H9 (cell line): ENCODE results near the gene ST6GALNAC3. TPM values are rescaled to one million over a fixed set of nuclear protein-coding genes. Genes with fewer than 3 reads are reported as not detected.
A peak's percentile ranks its signal among the peaks of the same experiment; 100 is the strongest.

ENCODE experiments used
- DNase-seq: peaks from one replicate; pipeline ENCODE4 v3.0.0-alpha.2; 2017
- H2AFZ ChIP-seq: one replicate; pipeline ENCODE4 v1.6.1; 2013; ENCODE audit warnings: mild to moderate bottlenecking, low read length, control low read depth, moderate library complexity
- H2AK5ac ChIP-seq: 2 replicates; pipeline ENCODE4 v1.6.1; 2013; ENCODE audit warnings: low read length, control low read depth, mixed read lengths; ENCODE audit not compliant: insufficient read length
- H2BK120ac ChIP-seq: one replicate; pipeline ENCODE4 v1.6.1; 2013; ENCODE audit warnings: low read depth, mild to moderate bottlenecking, low read length, control low read depth, inconsistent platforms; ENCODE audit not compliant: poor library complexity, severe bottlenecking
- H2BK12ac ChIP-seq: 2 replicates; pipeline ENCODE4 v1.6.1; 2013; ENCODE audit warnings: low read length, control low read depth, mixed read lengths, low read depth; ENCODE audit not compliant: insufficient read length
- H2BK15ac ChIP-seq: 2 replicates; pipeline ENCODE4 v1.6.1; 2013; ENCODE audit warnings: low read depth, low read length, control low read depth
- H2BK20ac ChIP-seq: one replicate; pipeline ENCODE4 v1.6.1; 2013; ENCODE audit warnings: low read depth, mild to moderate bottlenecking, low read length, control low read depth, inconsistent platforms; ENCODE audit not compliant: poor library complexity, severe bottlenecking
- H2BK5ac ChIP-seq: 2 replicates; pipeline ENCODE4 v1.6.1; 2013; ENCODE audit warnings: low read length, control low read depth, mixed read lengths; ENCODE audit not compliant: insufficient read length
- H3K14ac ChIP-seq: 2 replicates; pipeline ENCODE4 v1.6.1; 2013; ENCODE audit warnings: low read length, control low read depth; ENCODE audit not compliant: insufficient read depth
- H3K18ac ChIP-seq: 2 replicates; pipeline ENCODE4 v1.6.1; 2013; ENCODE audit warnings: low read depth, mild to moderate bottlenecking, mixed read lengths, low read length, control low read depth; ENCODE audit not compliant: insufficient read length
- H3K23ac ChIP-seq: 2 replicates; pipeline ENCODE4 v1.6.1; 2013; ENCODE audit warnings: low read length, control low read depth, mixed read lengths, low read depth; ENCODE audit not compliant: insufficient read length
- H3K23me2 ChIP-seq: 2 replicates; pipeline ENCODE4 v1.6.1; 2013; ENCODE audit warnings: low read depth, mild to moderate bottlenecking, mixed read lengths, low read length, control low read depth; ENCODE audit not compliant: insufficient read length, poor library complexity, severe bottlenecking
- H3K27ac ChIP-seq: 2 replicates; pipeline ENCODE4 v1.5.1; 2013; ENCODE audit warnings: low read length, control low read depth, mixed read lengths, low read depth; ENCODE audit not compliant: insufficient read length
- H3K27me3 ChIP-seq: 2 replicates; pipeline ENCODE4 v1.6.1; 2013; ENCODE audit warnings: low read length, control low read depth, inconsistent platforms; ENCODE audit not compliant: insufficient read depth
- H3K4ac ChIP-seq: 2 replicates; pipeline ENCODE4 v1.6.1; 2013; ENCODE audit warnings: low read depth, mild to moderate bottlenecking, control low read depth, inconsistent platforms, low read length, moderate library complexity
- H3K4me1 ChIP-seq: 2 replicates; pipeline ENCODE4 v1.6.1; 2013; ENCODE audit warnings: low read length, control low read depth, inconsistent platforms; ENCODE audit not compliant: insufficient read depth
- H3K4me2 ChIP-seq: 2 replicates; pipeline ENCODE4 v1.6.1; 2013; ENCODE audit warnings: low read length, control low read depth, mixed read lengths; ENCODE audit not compliant: insufficient read length, insufficient read depth
- H3K56ac ChIP-seq: 2 replicates; pipeline ENCODE4 v1.6.1; 2013; ENCODE audit warnings: low read depth, mild to moderate bottlenecking, mixed read lengths, low read length, control low read depth; ENCODE audit not compliant: insufficient read length
- H3K79me1 ChIP-seq: 2 replicates; pipeline ENCODE4 v1.6.1; 2013; ENCODE audit warnings: low read depth, mild to moderate bottlenecking, moderate library complexity, low read length, control low read depth, inconsistent platforms; ENCODE audit not compliant: insufficient read depth, poor library complexity, severe bottlenecking
- H3K79me2 ChIP-seq: 2 replicates; pipeline ENCODE4 v1.6.1; 2013; ENCODE audit warnings: low read length, control low read depth, inconsistent platforms; ENCODE audit not compliant: insufficient read depth
- H3K9ac ChIP-seq: 2 replicates; pipeline ENCODE4 v1.6.1; 2013; ENCODE audit warnings: low read length, control low read depth, mixed read lengths; ENCODE audit not compliant: insufficient read length; ENCODE audit errors: extremely low read depth
- H3K9me3 ChIP-seq: one replicate; pipeline ENCODE4 v1.6.1; 2013; ENCODE audit warnings: low read depth, low read length, inconsistent platforms; ENCODE audit not compliant: control insufficient read depth
- H3T11ph ChIP-seq: one replicate; pipeline ENCODE4 v1.6.1; 2013; ENCODE audit warnings: mild to moderate bottlenecking, low read length, control low read depth, inconsistent platforms
- H4K20me1 ChIP-seq: one replicate; pipeline ENCODE4 v1.6.1; 2013; ENCODE audit not compliant: control insufficient read depth, insufficient read length, insufficient read depth
- H4K5ac ChIP-seq: 2 replicates; pipeline ENCODE4 v1.6.1; 2013; ENCODE audit warnings: low read depth, mild to moderate bottlenecking, mixed read lengths, low read length, control low read depth; ENCODE audit not compliant: insufficient read length
- H4K8ac ChIP-seq: replicated peaks from 2 replicates; pipeline ENCODE4 v1.6.1; 2013; ENCODE audit warnings: low read length, control low read depth, mixed read lengths, low read depth; ENCODE audit not compliant: insufficient read length
- H4K91ac ChIP-seq: 2 replicates; pipeline ENCODE4 v1.6.1; 2013; ENCODE audit warnings: low read depth, mild to moderate bottlenecking, moderate library complexity, mixed read lengths, low read length, control low read depth; ENCODE audit not compliant: insufficient read length
- H3K27ac Mint-ChIP-seq, 3 experiments: 2 replicates in 2 of 3; 3 replicates in 1 of 3; pipeline ENCODE4 v1.8.0; 2020 to 2021; ENCODE audit warnings: mixed read lengths in 3 of 3, mild to moderate bottlenecking in 1 of 3, moderate library complexity in 1 of 3
- H3K27me3 Mint-ChIP-seq: 2 replicates; pipeline ENCODE4 v1.8.0; 2021; ENCODE audit warnings: low read depth, mild to moderate bottlenecking, moderate library complexity, mixed read lengths
- H3K36me3 Mint-ChIP-seq, 3 experiments: 2 replicates in 2 of 3; 3 replicates in 1 of 3; pipeline ENCODE4 v1.8.0; 2020 to 2021; ENCODE audit warnings: low read depth in 3 of 3, mixed read lengths in 3 of 3; ENCODE audit not compliant: insufficient read depth in 1 of 3
- H3K4me1 Mint-ChIP-seq, 2 experiments: 2 replicates each; pipeline ENCODE4 v1.8.0; 2020; ENCODE audit warnings: mixed read lengths in 2 of 2
- H3K4me3 Mint-ChIP-seq, 2 experiments: 2 replicates in 1 of 2; 3 replicates in 1 of 2; pipeline ENCODE4 v1.8.0; 2020 to 2021; ENCODE audit warnings: mild to moderate bottlenecking in 2 of 2, mixed read lengths in 2 of 2, moderate library complexity in 1 of 2
- H3K9me3 Mint-ChIP-seq, 2 experiments: 2 replicates in 1 of 2; 3 replicates in 1 of 2; pipeline ENCODE4 v1.8.0; 2020; ENCODE audit warnings: mild to moderate bottlenecking in 2 of 2, mixed read lengths in 2 of 2, moderate library complexity in 1 of 2
- CTCF ChIP-seq: fragments of 200-600 bp; sonication (generic); conservative IDR thresholded peaks from 3 replicates; pipeline ENCODE4 v1.8.0; 2021; ENCODE audit warnings: antibody characterized with exemption, mild to moderate bottlenecking
- WGBS: extraction: QIAGEN DNeasy Blood & Tissue Kit; methylation state at CpG from one replicate; pipeline ENCODE4 v1.1.7; 2013; ENCODE audit warnings: missing lambda C conversion rate, low lambda C conversion rate, mixed read lengths; ENCODE audit not compliant: insufficient read length; ENCODE audit errors: extremely low coverage; 5-methylcytosine and 5-hydroxymethylcytosine counted together
- total RNA-seq: library from RNA; stranded (reverse); gene quantifications from 2 replicates; pipeline ENCODE4 v1.2.1, GENCODE V29; 2021

ST6GALNAC3 gene
- total RNA-seq, 1 experiment from 2014 or later = 11.2 TPM

GRCh38 chr1:76303340-76303717 is 228.8 kb downstream of the ST6GALNAC3 start:
- no peaks in the 10 kb centered on the region for H4K20me1 ChIP-seq
- no peaks in the 10 kb centered on the region for H3K9me3 ChIP-seq
- DNase-seq = no peak
- H2BK12ac ChIP-seq = no peak overlapping the region
- no peak overlapping the region for H3K27ac ChIP-seq
- no peak overlapping the region for H3K56ac ChIP-seq
- no peak overlapping the region for H4K5ac ChIP-seq
- Mint-ChIP-seq H3K4me1 (peaks cover 23 to 26% of the 10 kb centered on the region in 2 experiments), H3K9me3 (no peaks in the 10 kb centered on the region), H3K27me3 (no peaks in the 10 kb centered on the region), H3K36me3 (peaks cover 0 to 2% (median 0%) of the 10 kb centered on the region in 3 experiments; a peak in 1 of 7 replicates), H3K27ac (0 out of 7 replicates have a peak overlapping the region, but pooled peaks of 1 of the 3 experiments have one; percentile 28), H3K4me3 (no peak overlapping the region)
- no peak overlapping the region for H3K14ac ChIP-seq
- H3K27me3 ChIP-seq = no peaks in the 10 kb centered on the region
- no peak overlapping the region for H3K18ac ChIP-seq
- no peak overlapping the region for H2BK120ac ChIP-seq
- no peaks in the 10 kb centered on the region for H3K79me2 ChIP-seq
- H2BK20ac ChIP-seq = no peak overlapping the region
- no peak overlapping the region for H3T11ph ChIP-seq
- no peak overlapping the region for H3K23ac ChIP-seq
- no peak overlapping the region for H2AFZ ChIP-seq
- H3K4ac ChIP-seq = no peak overlapping the region
- H2AK5ac ChIP-seq = no peak overlapping the region
- no peaks in the 10 kb centered on the region for H3K79me1 ChIP-seq
- H3K9ac ChIP-seq = no peak overlapping the region
- WGBS = no CpG with 5 or more reads among the region's 3 CpGs
- H2BK5ac ChIP-seq = no peak overlapping the region
- H4K91ac ChIP-seq = no peak overlapping the region
- TF ChIP-seq CTCF = no peak
- no peak overlapping the region for H4K8ac ChIP-seq
- H3K4me1 ChIP-seq = no peaks in the 10 kb centered on the region; the same call in 1 of the 2 replicates
- no peaks in the 10 kb centered on the region for H3K23me2 ChIP-seq
- no peak overlapping the region for H3K4me2 ChIP-seq
- H2BK15ac ChIP-seq = no peak overlapping the region
